Activated naive CD8-positive, alpha-beta T cell treated with anti-CD3 and anti-CD28 coated beads, Interleukin-2, amount 50 U/mL, for 16 hours (primary cell): Measurements from ENCODE around the gene PPM1N.

ENCODE experiments used
- DNase-seq: peaks from one replicate; pipeline ENCODE4 v3.0.0-alpha.2; 2020; ENCODE audit warnings: low read depth, low spot score

Gene PPM1N, protein sequence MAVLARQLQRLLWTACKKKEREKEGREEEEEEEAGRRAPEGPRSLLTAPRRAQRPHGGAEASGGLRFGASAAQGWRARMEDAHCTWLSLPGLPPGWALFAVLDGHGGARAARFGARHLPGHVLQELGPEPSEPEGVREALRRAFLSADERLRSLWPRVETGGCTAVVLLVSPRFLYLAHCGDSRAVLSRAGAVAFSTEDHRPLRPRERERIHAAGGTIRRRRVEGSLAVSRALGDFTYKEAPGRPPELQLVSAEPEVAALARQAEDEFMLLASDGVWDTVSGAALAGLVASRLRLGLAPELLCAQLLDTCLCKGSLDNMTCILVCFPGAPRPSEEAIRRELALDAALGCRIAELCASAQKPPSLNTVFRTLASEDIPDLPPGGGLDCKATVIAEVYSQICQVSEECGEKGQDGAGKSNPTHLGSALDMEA

DNA sequence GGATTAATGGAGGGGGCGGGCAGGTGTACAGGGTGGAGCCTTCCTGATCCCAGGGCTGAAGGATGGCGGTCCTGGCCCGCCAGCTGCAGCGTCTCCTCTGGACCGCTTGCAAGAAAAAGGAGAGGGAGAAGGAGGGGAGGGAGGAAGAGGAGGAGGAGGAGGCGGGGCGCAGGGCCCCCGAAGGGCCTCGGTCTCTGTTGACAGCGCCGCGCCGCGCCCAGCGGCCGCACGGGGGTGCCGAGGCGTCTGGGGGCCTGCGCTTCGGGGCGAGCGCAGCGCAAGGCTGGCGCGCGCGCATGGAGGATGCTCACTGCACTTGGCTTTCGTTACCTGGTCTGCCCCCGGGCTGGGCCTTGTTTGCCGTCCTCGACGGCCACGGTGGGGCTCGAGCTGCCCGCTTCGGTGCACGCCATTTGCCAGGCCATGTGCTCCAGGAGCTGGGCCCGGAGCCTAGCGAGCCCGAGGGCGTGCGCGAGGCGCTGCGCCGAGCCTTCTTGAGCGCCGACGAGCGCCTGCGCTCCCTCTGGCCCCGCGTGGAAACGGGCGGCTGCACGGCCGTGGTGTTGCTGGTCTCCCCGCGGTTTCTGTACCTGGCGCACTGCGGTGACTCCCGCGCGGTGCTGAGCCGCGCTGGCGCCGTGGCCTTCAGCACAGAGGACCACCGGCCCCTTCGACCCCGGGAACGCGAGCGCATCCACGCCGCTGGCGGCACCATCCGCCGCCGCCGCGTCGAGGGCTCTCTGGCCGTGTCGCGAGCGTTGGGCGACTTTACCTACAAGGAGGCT is at the start of gene PPM1N:
PPM1N (plus strand) TSS at position 33 of the 785 bp plus-strand sequence; CDS start at position 63, 30 bp downstream.
- peak; percentile 32 for DNase-seq

DNA sequence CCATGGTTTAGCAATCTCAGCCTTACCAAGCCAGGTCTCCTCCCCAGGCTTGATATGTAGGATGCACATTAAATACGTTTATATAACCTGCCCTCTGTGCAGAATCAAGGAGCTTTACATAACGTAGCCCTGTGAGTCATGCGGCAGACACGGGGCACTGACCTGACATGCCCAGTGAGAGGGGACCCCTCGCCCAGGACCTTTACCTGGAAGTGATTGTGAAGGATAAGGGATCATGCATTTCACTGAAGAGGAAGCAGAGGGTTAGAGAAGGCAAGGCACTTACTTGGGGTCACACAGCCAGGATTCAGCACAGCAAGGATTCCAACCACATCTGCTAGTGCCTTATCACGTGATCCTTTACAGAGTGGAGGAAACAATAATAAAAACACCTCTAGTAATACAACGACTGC is 49.4 kb upstream of the PPM1N start:
- no peak for DNase-seq

DNA sequence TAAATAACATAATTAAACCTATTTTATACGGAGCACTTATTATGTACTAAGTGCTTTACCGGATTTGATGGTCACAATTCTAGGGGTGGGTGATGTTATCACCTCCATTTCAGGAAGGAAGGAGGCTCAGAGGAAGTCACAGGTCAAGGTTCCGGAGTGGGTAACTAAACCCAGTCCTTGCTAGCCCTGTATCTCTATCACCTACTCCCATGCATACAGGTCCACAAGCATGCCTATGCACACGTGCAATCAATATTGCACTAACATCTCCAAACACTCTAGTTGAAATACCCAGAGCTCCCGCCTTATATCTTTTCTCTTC is 48.3 kb upstream of the PPM1N start:
- no peak for DNase-seq

DNA sequence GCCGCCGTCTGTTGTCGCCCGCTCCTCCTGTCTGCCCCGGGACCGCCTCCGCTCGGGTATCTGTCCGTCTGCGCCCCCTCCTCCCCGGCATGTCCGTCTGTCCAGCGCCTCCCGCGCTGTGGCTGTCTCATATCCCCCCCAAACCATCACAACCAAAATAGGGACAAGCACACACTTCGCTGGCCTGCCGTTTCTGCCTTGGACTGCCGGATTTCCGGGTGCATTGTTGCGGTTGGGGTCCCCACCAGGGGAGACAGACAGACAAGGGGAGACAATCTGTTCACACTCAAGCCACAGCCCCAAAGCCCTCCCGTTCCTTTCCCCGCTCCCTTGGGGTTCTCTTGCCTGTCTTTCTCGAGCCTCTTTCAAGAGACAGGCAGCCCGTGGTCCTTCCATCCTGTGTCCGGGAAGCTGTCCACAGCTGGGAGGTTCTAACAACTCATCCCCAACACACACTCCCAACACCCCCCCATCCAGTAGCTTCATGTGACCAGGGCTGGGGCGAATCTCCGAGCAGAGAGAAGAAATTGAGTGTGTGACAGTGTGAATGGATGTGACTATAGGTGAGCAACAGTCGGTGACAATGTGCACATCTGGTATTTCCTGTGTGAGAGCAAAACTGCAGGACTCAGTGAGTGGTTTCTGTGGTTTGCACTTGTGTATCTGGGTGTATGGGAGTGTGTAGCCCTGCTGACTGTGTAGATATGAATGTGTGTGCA is 47.0 kb upstream of the PPM1N start:
- DNase-seq = no peak

DNA sequence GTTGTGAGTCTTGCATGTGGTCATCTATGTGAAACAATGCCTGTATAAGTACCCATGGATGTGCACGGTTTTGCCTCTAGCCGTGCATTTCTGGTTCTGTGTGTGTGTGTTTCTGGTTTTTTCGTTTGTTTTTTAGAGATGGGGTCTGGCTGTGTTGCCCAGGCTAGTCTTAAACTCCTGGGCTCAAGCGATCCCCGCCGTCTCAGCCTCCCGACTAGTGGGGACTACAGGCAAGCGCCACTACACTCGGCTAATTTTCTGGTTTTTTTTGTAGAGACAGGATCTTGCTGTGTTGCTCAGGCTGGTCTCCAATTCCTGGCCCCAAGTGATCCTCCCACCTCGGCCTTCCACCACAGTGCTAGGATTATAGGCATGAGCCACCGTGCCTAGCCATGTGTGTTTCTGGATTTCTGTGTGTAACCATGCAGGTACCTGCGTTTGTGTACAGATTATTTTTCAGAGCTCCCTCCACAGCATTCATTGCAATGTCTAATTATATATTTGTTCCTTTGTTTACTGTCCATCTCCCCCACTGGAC is 46.3 kb upstream of the PPM1N start:
- DNase-seq = no peak

DNA sequence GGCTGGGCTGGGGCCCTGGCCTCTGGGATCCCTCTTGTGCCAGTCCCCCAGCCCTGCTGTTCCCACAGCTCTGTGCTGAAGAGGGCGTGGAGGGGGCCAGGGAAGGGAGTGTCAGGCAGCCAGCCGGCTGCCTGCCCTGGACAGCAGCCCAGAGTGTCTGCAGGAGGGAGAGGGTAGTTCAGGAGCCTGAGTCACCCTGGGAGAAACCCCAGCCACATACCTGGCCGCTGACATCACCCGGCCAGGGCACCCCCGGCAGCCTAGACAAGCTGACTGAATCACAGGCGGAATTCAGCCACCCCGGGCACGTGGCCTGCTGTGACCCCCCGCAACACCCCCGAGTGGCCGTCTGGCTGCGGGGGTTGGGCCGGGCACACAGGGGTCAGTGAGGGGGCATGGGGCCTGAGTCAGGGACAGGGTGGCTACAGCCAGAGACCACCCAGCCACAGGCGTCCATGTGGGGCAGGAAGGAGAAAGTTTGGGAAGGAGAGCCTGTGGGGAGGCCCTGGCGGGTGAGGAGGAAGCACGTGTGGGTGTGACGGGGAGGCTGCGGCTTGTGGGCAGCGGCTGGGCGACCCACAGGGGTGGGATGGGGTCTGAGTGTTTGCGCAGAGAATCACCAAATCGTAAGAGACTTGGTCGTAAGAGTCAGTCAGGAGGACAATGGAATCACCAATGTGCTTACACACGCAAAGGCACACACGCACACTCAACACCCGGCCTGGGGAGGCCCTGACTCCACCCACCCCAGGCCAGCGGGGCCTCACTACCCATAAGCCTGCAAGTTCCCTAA is 42.3 kb upstream of the PPM1N start:
- no peak for DNase-seq

DNA sequence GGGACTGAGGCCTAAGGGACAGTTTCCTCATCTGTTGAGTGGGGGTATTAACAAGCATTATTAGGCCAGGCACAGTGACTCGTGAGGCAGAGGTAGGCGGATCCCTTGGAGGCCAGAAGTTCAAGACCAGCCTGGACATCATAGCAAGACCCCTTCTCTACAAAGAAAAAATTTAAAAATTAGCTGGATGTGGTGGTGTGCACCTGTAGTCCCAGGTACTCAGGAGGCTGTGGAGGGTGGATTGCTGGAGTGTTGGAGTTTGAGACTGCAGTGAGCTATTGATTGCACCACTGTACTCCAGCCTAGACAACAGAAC is 41.8 kb upstream of the PPM1N start:
- DNase-seq = no peak

DNA sequence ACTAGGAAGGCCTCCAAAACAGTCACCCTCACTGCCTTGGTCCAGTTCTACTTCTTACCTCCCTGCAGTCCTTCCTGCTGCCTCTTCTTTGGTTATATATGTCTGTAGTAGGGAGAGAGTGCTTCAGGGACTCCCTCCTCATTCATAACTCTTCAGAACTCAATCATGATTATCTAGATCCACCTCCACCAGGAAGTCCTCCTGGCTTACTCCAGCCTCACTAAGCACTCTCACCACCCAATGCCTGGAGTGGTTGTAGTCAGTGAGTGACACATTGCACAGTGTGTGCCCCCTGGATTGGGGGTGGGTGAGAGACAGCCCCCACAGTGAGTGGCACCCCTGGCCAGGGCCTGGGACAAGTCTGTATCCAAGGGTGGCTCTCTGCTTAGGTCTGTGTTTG is 40.5 kb upstream of the PPM1N start:
- DNase-seq = no peak

DNA sequence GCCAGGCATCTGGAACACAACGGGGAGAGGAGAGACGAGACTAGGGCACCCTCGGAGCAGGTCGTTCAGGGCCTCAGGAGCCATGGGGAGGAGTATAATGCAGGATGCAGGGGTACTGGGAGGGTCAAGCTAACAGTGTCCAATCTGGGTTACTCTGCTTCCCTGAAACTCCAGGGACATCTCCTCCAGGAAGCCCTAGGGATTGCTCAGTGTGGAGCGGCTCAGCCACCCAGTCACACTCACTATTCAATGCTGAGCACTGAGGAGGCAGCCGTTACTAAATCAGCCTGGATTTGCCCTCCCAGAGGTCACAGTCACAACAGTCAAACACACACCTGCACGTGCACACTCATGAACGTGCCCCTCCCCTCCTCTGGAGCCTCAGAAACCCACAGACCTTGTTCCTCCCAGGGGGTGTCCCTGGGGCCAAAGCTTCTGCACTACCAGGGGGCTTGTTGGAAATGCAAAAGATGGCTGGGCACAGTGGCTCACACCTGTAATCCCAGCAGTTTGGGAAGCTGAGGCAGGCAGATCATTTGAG is 37.4 kb upstream of the PPM1N start:
- no peak for DNase-seq

DNA sequence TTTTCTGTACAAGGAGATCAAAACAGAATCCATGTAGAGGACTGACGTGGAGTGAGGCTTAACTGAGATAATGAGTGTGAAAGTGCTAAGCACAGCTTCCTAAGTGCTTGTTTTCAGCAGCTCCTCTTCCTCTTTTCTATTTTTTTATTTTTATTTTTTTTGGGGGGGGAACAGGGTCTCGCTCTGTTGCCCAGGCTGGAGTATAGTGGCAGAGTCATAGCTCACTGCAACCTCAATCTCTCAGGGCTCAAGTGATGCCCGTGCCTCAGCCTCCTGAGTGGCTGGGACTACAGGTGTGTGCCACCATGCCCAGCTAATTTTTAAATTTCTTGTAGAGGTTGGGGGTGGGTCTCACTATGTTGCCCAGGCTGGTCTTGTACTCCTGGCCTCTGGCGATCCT is 36.1 kb upstream of the PPM1N start:
- no peak for DNase-seq

DNA sequence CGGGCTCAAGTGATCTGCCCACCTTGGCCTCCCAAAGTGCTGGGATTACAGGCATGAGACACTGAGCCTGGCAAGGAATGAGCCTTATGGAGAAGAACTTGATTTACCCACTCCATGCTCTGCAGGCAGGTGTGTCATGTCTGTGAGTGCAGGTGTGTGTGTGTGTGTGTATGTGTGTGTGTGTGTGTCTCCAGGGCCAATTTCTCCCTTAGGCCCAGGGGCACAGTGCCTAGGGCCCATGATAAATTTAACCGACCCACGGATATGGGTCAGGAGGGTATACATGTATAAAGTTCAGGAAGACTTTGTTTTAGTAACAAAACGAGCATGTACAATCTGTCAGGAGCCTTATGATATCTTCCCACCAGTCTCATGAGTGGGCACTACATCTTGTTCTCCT is 35.0 kb upstream of the PPM1N start:
- DNase-seq = no peak

DNA sequence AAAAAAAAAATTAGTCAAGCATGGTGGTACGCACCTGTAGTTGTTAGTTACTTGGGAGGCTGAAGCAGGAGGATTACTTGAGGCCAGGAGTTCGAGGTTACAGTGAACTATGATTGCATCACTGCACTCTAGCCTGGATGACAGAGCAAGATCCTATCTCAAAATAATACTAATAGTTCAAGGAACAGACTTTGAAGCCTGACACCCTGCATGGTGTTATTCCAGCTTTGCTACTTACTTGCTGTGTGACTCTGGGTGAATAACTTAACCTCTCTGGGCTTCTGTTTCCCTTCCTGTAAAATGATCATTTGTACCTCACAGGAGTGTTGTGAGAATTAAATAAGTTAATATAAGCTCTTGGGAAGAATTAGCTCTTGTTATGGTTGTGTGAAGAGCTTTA is 34.0 kb upstream of the PPM1N start:
- no peak for DNase-seq

DNA sequence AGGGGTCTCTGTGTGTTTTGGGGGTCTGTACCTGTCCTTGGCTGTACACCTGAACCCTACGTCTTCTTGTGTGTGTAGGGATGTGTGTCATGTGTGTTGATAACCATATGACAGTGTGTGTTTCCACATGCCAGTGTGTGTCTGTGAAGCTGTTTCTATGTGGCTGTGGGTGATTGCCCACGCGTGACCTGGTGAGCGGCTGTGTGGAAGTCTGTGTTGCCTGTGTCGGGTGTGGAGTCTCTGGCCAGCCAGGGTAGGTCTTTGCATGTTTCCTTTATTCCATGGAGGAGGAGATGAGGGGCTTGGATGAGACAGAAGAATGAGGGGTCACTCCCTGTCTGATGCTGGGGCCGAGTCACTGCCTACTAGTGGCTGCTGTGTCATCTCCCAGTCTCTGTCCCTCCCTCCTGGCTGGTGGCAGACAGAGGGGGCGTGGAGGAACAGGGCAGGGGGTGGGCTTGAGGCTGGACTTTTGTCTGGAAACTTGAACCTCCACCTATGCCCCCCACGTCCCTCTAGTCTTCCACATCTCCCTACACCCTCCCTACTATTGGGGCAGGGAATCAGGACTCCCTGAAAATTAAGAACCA is 33.3 kb upstream of the PPM1N start:
- no peak for DNase-seq

DNA sequence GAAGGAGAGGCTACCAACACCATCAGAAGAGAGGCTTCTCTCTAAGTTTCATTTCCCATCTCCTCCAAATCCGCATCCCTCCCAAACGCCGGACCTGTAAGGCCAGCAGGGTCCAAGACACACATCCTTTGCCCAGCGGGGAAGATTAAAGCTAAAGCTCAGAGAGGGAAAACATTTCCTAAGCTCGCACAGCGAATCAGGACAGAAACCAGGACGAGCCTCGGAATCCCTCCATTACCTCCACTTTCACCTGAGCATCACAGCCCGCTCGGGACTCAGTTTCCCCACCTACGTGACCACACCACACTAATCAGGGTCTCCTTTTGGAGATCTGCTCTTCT is 31.2 kb upstream of the PPM1N start:
- no peak for DNase-seq

DNA sequence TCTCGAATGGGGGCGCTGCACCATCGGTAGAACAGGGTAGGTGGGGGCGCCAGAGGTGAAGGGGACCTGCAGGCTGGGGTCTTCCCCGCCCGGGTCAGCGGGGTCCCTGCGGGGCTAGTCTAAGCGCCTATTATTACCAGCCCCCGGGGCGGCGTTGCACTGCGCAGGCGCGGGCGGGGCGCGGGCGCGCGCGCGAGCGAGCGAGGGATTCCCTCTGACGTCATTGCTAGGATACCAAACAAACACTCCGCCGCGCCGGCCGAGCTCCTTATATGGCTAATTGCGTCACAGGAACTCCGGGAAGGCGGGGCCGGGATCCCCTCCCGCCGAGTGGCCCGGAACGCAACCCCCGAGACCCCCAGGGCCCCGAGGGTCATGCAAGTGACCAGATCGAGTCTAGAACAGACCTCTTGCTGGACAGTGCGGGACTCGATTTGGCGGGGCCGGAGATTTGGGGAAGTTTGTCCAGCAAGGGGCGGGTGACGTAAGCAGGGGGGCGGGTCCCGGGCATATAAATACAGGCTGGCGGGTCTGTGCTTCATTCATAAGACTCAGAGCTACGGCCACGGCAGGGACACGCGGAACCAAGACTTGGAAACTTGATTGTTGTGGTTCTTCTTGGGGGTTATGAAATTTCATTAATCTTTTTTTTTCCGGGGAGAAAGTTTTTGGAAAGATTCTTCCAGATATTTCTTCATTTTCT is 30.6 kb upstream of the PPM1N start, which contains the start of gene FOSB:
FOSB (plus strand) TSS at position 541 of the 703 bp plus-strand sequence. CDS start 591 bp downstream, outside the sequence.
- DNase-seq = peak; percentile 76

DNA sequence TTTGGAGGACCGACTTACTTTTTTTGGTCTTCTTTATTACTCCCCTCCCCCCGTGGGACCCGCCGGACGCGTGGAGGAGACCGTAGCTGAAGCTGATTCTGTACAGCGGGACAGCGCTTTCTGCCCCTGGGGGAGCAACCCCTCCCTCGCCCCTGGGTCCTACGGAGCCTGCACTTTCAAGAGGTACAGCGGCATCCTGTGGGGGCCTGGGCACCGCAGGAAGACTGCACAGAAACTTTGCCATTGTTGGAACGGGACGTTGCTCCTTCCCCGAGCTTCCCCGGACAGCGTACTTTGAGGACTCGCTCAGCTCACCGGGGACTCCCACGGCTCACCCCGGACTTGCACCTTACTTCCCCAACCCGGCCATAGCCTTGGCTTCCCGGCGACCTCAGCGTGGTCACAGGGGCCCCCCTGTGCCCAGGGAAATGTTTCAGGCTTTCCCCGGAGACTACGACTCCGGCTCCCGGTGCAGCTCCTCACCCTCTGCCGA is 30.0 kb upstream of the PPM1N start:
- no peak for DNase-seq

DNA sequence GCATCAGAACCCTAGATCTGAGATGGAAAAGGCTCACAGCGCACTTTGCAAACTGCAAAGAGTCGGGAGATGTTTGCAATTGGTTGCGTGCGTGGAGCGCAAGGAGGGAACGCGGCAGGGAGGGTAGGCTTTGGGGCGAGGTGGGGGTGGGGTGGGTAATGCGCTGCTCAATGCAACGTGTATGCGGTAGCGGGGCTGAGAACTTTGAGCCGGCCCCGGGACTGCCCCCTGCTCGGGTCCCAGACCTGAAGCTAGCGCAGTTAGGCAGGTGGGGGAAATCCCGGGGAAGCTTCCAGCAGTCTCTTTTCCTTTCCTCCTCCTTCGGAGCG is 29.5 kb upstream of the PPM1N start:
- no peak for DNase-seq

DNA sequence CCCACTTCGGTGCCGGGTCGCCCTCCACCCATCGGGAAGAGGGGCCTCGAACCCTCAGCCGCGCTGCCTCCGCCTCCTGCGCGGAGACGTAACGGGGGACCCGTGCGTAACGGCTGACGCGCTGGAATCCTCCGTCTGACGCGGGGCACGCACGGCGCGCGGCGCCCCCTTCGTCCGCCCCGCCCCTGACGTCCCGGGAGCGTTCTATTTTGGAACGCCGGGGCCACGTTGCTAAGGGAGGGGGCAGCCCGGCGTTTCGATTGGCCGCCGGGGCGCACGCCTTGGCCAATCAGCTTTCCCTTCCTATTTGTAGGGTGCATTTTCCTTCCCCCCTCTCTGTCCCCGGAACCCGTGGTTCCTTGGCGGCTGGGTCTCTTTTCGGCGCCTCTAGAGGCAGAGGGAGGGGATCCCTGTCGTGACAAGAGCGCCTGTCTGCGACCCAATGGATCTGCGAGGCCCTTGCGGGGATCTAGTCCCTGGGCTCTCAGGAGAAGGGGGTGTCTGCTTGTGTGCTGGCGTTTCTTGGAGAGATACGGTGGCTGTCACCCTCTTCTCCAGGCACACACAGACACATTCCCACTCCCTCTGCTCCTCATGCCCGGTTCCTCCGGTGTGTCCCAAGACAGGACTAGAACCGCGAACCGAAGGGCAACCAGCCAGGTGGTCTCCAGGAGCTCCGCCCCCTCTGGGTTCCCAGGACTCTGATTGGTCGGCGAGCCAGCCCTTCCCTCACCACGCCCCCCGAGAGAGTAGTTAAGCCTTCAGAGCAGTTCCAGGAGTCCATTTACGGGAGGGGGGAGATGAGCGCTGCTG is 28.9 kb upstream of the PPM1N start:
- DNase-seq = peak; percentile 86
